Endothelial cell (in vitro differentiated cells): ENCODE measurements around the gene SCUBE2. TPM values are rescaled to one million over a fixed set of nuclear protein-coding genes. Genes with fewer than 3 reads are reported as not detected.

Source experiments
- DNase-seq: peaks from one replicate; pipeline ENCODE4 v3.0.0; 2021; ENCODE audit warnings: low spot score
- H3K27ac Mint-ChIP-seq: one replicate; pipeline ENCODE4 v1.8.0; 2021; ENCODE audit warnings: mixed read lengths, inconsistent platforms; ENCODE audit not compliant: unreplicated experiment
- H3K27me3 Mint-ChIP-seq: one replicate; pipeline ENCODE4 v1.8.0; 2021; ENCODE audit warnings: mild to moderate bottlenecking, moderate library complexity, mixed read lengths, inconsistent platforms; ENCODE audit not compliant: unreplicated experiment
- H3K36me3 Mint-ChIP-seq: one replicate; pipeline ENCODE4 v1.8.0; 2021; ENCODE audit warnings: mild to moderate bottlenecking, low read depth, mixed read lengths, inconsistent platforms; ENCODE audit not compliant: unreplicated experiment
- H3K4me1 Mint-ChIP-seq: one replicate; pipeline ENCODE4 v1.8.0; 2021; ENCODE audit warnings: mild to moderate bottlenecking, mixed read lengths, inconsistent platforms; ENCODE audit not compliant: unreplicated experiment
- H3K4me3 Mint-ChIP-seq: one replicate; pipeline ENCODE4 v1.8.0; 2021; ENCODE audit warnings: mild to moderate bottlenecking, mixed read lengths, inconsistent platforms; ENCODE audit not compliant: unreplicated experiment
- H3K9me3 Mint-ChIP-seq: one replicate; pipeline ENCODE4 v1.8.0; 2021; ENCODE audit warnings: mixed read lengths, inconsistent platforms; ENCODE audit not compliant: unreplicated experiment
- CTCF ChIP-seq: fragments of 200-600 bp; sonication (generic); IDR thresholded peaks from one replicate; pipeline ENCODE4 v1.5.0; 2021; ENCODE audit warnings: antibody characterized with exemption; ENCODE audit not compliant: unreplicated experiment
- total RNA-seq: library from RNA; stranded (reverse); fragmentation: NEBNext Ultra II Directional; extraction: Animal tissue kit (Norgen Biotek cat#: 25700); gene quantifications from one replicate; pipeline ENCODE4 v1.2.1, GENCODE V29; 2021; ENCODE audit not compliant: unreplicated experiment

Gene SCUBE2
- total RNA-seq, 1 donor from 2014 or later: 2.4 TPM

GRCh38 chr11:9065607-9066432 is 25.6 kb downstream of the SCUBE2 start:
- no peak for TF ChIP-seq CTCF
- Mint-ChIP-seq H3K27ac (no peak overlapping the region), H3K4me1 (peaks cover 13% of the 10 kb centered on the region), H3K27me3 (peaks cover 3% of the 10 kb centered on the region), H3K4me3 (no peak overlapping the region), H3K9me3 (no peaks in the 10 kb centered on the region), H3K36me3 (no peaks in the 10 kb centered on the region)
- DNase-seq: no peak

GRCh38 chr11:9061807-9062206 is 29.6 kb downstream of the SCUBE2 start:
- Mint-ChIP-seq H3K9me3 (no peaks in the 10 kb centered on the region), H3K4me1 (peaks cover 13% of the 10 kb centered on the region), H3K27ac (no peak overlapping the region), H3K4me3 (no peak overlapping the region), H3K36me3 (no peaks in the 10 kb centered on the region), H3K27me3 (peaks cover 3% of the 10 kb centered on the region)
- no peak for DNase-seq
- no peak for TF ChIP-seq CTCF

GRCh38 chr11:9060700-9061111 is 30.7 kb downstream of the SCUBE2 start:
- Mint-ChIP-seq H3K4me3 (no peak overlapping the region), H3K36me3 (no peaks in the 10 kb centered on the region), H3K27ac (no peak overlapping the region), H3K27me3 (peaks cover 3% of the 10 kb centered on the region), H3K9me3 (no peaks in the 10 kb centered on the region), H3K4me1 (peaks cover 9% of the 10 kb centered on the region)
- peak; percentile 39 for TF ChIP-seq CTCF
- DNase-seq: no peak

GRCh38 chr11:9059406-9059805 is 32.0 kb downstream of the SCUBE2 start:
- H3K27ac Mint-ChIP-seq: no peak overlapping the region
- DNase-seq: no peak
- no peaks in the 10 kb centered on the region for H3K9me3 Mint-ChIP-seq
- no peak for TF ChIP-seq CTCF
- no peaks in the 10 kb centered on the region for H3K36me3 Mint-ChIP-seq
- H3K4me1 Mint-ChIP-seq: peaks cover under 1% of the 10 kb centered on the region
- H3K27me3 Mint-ChIP-seq: peaks cover under 1% of the 10 kb centered on the region
- no peak overlapping the region for H3K4me3 Mint-ChIP-seq

- TF ChIP-seq CTCF: no peak
- H3K27me3 Mint-ChIP-seq: peaks cover 2% of the 10 kb centered on the region
- H3K9me3 Mint-ChIP-seq: no peaks in the 10 kb centered on the region
- no peaks in the 10 kb centered on the region for H3K36me3 Mint-ChIP-seq
- H3K27ac Mint-ChIP-seq: no peak overlapping the region
- H3K4me3 Mint-ChIP-seq: no peak overlapping the region
- peaks cover 14% of the 10 kb centered on the region for H3K4me1 Mint-ChIP-seq
- no peak for DNase-seq
These were observed 33.5 kb downstream of the SCUBE2 start for GRCh38 chr11:9057888-9058287.
